ENCODE measurements around the gene ENTR1. TPM values are rescaled to one million over a fixed set of nuclear protein-coding genes. Genes with fewer than 3 reads are reported as not detected.
"Not testable (repeated sequence)": the region's sequence is repeated elsewhere in the genome, so short reads cannot be mapped to it uniquely, and the experiment has no call there.

The ENTR1 gene
- polyA plus RNA-seq, 1 donor from 2014 or later = 63.7 TPM

DNA sequence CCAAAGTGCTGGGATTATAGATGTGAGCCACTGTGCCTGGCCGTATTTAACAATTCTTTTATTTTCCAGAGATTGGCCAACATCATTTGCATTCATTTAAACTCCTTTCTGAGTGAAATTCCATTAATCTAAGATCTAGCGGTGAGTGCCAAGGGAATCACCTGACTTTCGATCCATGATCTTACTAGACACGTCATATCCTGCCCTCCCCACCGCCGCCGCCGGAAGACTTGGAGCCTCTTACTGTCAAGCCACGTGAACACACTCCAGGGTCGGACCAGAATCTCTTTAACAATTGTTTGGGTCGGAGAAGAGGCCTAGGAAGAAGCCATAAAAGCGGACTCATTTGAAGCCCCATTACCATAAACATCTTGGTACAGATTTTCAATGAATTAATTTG lies 16.4 kb upstream of the ENTR1 start:
- TF ChIP-seq REST (IDR thresholded peaks at IDR 0.05; ENCODE audit: borderline replicate concordance) (no peak), POLR2AphosphoS5 (IDR thresholded peaks at IDR 0.05) (no peak), SMC3 (conservative IDR thresholded peaks at IDR 0.05; ENCODE audit: poor library complexity) (no peak), CTCF (IDR thresholded peaks at IDR 0.05; ENCODE audit: poor library complexity, severe bottlenecking) (no peak), EZH2 (IDR thresholded peaks at IDR 0.05; ENCODE audit: borderline replicate concordance, insufficient read depth, low read length, poor library complexity, severe bottlenecking) (no peak), EP300 (conservative IDR thresholded peaks at IDR 0.05; ENCODE audit: poor library complexity, severe bottlenecking) (no peak), RAD21 (conservative IDR thresholded peaks at IDR 0.05) (no peak), TAF1 (IDR thresholded peaks at IDR 0.05; ENCODE audit: low read depth) (no peak), MXI1 (conservative IDR thresholded peaks at IDR 0.05; ENCODE audit: poor library complexity, severe bottlenecking) (no peak)
- no peak overlapping the region for H3K27ac ChIP-seq (ENCODE audit: low read length)
- no peaks in the 10 kb centered on the region for H3F3A ChIP-seq (ENCODE audit: insufficient read depth, low read length, poor library complexity, severe bottlenecking)
- no peaks in the 10 kb centered on the region for H3K9me3 ChIP-seq (ENCODE audit: low read length)
- no peak overlapping the region for H3K4me2 ChIP-seq (ENCODE audit: low read length)
- no peaks in the 10 kb centered on the region for H3K36me3 ChIP-seq (ENCODE audit: insufficient read depth, low read length)
- H4K20me1 ChIP-seq (ENCODE audit: insufficient read depth) = no peaks in the 10 kb centered on the region
- no peak overlapping the region for H3K9ac ChIP-seq (ENCODE audit: low read length)
- no peak overlapping the region for H3K4me3 ChIP-seq (ENCODE audit: low read length)
- H3K79me2 ChIP-seq (replicated peaks; ENCODE audit: insufficient read depth, low read length) = no peaks in the 10 kb centered on the region
- H3K9me2 ChIP-seq (ENCODE audit: insufficient read depth, low read length) = no peaks in the 10 kb centered on the region
- H3K27me3 ChIP-seq (ENCODE audit: insufficient read depth, low read depth, low read length) = no peaks in the 10 kb centered on the region
- H2AFZ ChIP-seq (ENCODE audit: low read depth, low read length) = no peak overlapping the region

DNA sequence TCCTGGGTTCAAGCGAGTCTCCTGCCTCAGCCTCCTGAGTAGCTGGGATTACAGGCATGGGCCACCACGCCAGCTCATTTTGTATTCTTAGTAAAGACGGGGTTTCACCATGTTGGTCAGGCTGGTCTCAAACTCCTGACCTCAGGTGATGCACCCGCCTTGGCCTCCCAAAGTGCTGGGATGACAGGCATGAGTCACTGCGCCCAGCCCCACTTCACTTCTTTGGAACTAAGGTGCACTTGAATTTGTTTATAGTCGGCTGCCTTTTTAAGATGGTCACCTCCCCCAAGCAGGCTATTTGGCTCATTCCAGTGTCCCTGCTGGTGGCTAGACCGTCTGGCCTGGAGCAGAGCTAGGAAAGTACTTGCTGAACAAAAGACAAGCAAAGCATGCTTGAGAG lies 15.0 kb upstream of the ENTR1 start:
- H3K4me3 ChIP-seq (ENCODE audit: low read length); H3F3A ChIP-seq (ENCODE audit: insufficient read depth, low read length, poor library complexity, severe bottlenecking); H3K36me3 ChIP-seq (ENCODE audit: insufficient read depth, low read length); H3K4me2 ChIP-seq (ENCODE audit: low read length); H3K27me3 ChIP-seq (ENCODE audit: insufficient read depth, low read depth, low read length); H3K27ac ChIP-seq (ENCODE audit: low read length); H2AFZ ChIP-seq (ENCODE audit: low read depth, low read length); H3K9me3 ChIP-seq (ENCODE audit: low read length); H3K9ac ChIP-seq (ENCODE audit: low read length); H4K20me1 ChIP-seq (ENCODE audit: insufficient read depth); H3K79me2 ChIP-seq (replicated peaks; ENCODE audit: insufficient read depth, low read length); H3K9me2 ChIP-seq (ENCODE audit: insufficient read depth, low read length): not testable (repeated sequence)

- TF ChIP-seq EP300 (conservative IDR thresholded peaks at IDR 0.05; ENCODE audit: poor library complexity, severe bottlenecking) (no peak), CTCF (IDR thresholded peaks at IDR 0.05; ENCODE audit: poor library complexity, severe bottlenecking) (no peak), RAD21 (conservative IDR thresholded peaks at IDR 0.05) (no peak), MXI1 (conservative IDR thresholded peaks at IDR 0.05; ENCODE audit: poor library complexity, severe bottlenecking) (no peak), REST (IDR thresholded peaks at IDR 0.05; ENCODE audit: borderline replicate concordance) (no peak), SMC3 (conservative IDR thresholded peaks at IDR 0.05; ENCODE audit: poor library complexity) (no peak), POLR2AphosphoS5 (IDR thresholded peaks at IDR 0.05) (no peak), TAF1 (IDR thresholded peaks at IDR 0.05; ENCODE audit: low read depth) (no peak), EZH2 (IDR thresholded peaks at IDR 0.05; ENCODE audit: borderline replicate concordance, insufficient read depth, low read length, poor library complexity, severe bottlenecking) (no peak)
- Histone ChIP-seq H3K36me3 (ENCODE audit: insufficient read depth, low read length) (no peaks in the 10 kb centered on the region), H2AFZ (ENCODE audit: low read depth, low read length) (no peak overlapping the region), H3K27ac (ENCODE audit: low read length) (no peak overlapping the region), H3K9me3 (ENCODE audit: low read length) (no peaks in the 10 kb centered on the region), H3K4me2 (ENCODE audit: low read length) (no peak overlapping the region), H3K9ac (ENCODE audit: low read length) (no peak overlapping the region), H4K20me1 (ENCODE audit: insufficient read depth) (no peaks in the 10 kb centered on the region), H3K27me3 (ENCODE audit: insufficient read depth, low read depth, low read length) (no peaks in the 10 kb centered on the region), H3K79me2 (replicated peaks; ENCODE audit: insufficient read depth, low read length) (no peaks in the 10 kb centered on the region), H3F3A (ENCODE audit: insufficient read depth, low read length, poor library complexity, severe bottlenecking) (no peaks in the 10 kb centered on the region), H3K4me3 (ENCODE audit: low read length) (no peak overlapping the region), H3K9me2 (ENCODE audit: insufficient read depth, low read length) (no peaks in the 10 kb centered on the region)
Observed at GRCh38 chr9:136424750-136425362, 14.4 kb upstream of the ENTR1 start.

Data from neural cell (in vitro differentiated cells).